ENCODE results near the gene LMNTD2.

LMNTD2 gene

DNA sequence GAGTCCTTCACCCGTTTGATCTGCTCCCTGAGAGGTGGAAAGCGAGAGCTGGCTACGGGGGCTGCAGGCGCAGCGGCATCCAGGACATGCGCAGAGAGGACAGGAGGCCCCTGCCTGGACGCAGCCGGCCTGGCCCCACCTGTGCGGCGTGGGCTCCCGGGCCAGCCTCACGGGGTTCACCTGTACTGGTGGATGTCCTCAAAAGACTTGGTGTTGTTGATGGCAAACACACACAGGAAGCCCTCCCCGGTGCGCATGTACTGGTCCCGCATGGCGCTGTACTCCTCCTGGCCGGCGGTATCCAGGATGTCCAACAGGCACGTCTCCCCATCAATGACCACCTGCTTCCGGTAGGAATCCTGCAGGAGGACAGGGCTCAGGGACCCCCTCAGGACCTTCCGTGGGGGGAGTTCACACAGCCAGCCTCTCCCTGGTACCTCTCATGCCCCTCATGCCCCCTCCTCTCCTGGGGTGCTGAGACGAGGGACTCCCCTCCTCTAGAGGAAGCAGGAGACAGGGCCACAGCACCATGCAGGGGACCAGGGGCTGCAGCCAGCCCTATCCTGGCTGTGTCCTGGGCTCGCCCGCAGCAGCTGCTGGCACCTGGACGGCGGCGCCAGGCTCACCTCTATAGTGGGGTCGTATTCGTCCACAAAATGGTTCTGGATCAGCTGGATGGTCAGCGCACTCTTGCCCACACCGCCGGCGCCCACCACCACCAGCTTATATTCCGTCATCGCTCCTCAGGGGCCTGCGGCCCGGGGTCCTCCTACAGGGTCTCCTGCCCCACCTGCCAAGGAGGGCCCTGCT, 26.7 kb downstream of the LMNTD2 start:
- Histone ChIP-seq H3K9me3 (ENCODE audit: control insufficient read depth, low read length) (no peaks in the 10 kb centered on the region), H3K36me3 (ENCODE audit: control insufficient read depth, insufficient read depth, low read length) (peaks cover 16% of the 10 kb centered on the region), H3K27ac (ENCODE audit: insufficient read depth, low read length, poor library complexity, severe bottlenecking) (no peak overlapping the region), H3K4me1 (ENCODE audit: control insufficient read depth, insufficient read depth, low read length, poor library complexity, severe bottlenecking) (peaks cover 33% of the 10 kb centered on the region), H3K4me3 (ENCODE audit: insufficient read depth, low read depth, low read length, poor library complexity, severe bottlenecking) (no peak overlapping the region), H3K27me3 (replicated peaks; ENCODE audit: control insufficient read depth, insufficient read depth, low read length, poor library complexity, severe bottlenecking) (no peaks in the 10 kb centered on the region)
- DNase-seq: no peak

- Histone ChIP-seq H3K4me1 (ENCODE audit: control insufficient read depth, insufficient read depth, low read length, poor library complexity, severe bottlenecking) (peaks cover 31% of the 10 kb centered on the region), H3K36me3 (ENCODE audit: control insufficient read depth, insufficient read depth, low read length) (peaks cover 16% of the 10 kb centered on the region), H3K27ac (ENCODE audit: insufficient read depth, low read length, poor library complexity, severe bottlenecking) (no peak overlapping the region), H3K9me3 (ENCODE audit: control insufficient read depth, low read length) (no peaks in the 10 kb centered on the region), H3K4me3 (ENCODE audit: insufficient read depth, low read depth, low read length, poor library complexity, severe bottlenecking) (no peak overlapping the region), H3K27me3 (replicated peaks; ENCODE audit: control insufficient read depth, insufficient read depth, low read length, poor library complexity, severe bottlenecking) (no peaks in the 10 kb centered on the region)
- no peak for DNase-seq
Measured at GRCh38 chr11:532986-533585, 27.5 kb downstream of the LMNTD2 start.

- Histone ChIP-seq H3K9me3 (ENCODE audit: control insufficient read depth, low read length) (no peaks in the 10 kb centered on the region), H3K4me3 (ENCODE audit: insufficient read depth, low read depth, low read length, poor library complexity, severe bottlenecking) (no peak overlapping the region), H3K4me1 (ENCODE audit: control insufficient read depth, insufficient read depth, low read length, poor library complexity, severe bottlenecking) (peaks cover 26% of the 10 kb centered on the region), H3K36me3 (ENCODE audit: control insufficient read depth, insufficient read depth, low read length) (peaks cover 16% of the 10 kb centered on the region), H3K27me3 (replicated peaks; ENCODE audit: control insufficient read depth, insufficient read depth, low read length, poor library complexity, severe bottlenecking) (no peaks in the 10 kb centered on the region), H3K27ac (ENCODE audit: insufficient read depth, low read length, poor library complexity, severe bottlenecking) (no peak overlapping the region)
- no peak for DNase-seq
Measured at GRCh38 chr11:532527-532985, 28.0 kb downstream of the LMNTD2 start.

- DNase-seq: no peak
- Histone ChIP-seq H3K27ac (ENCODE audit: insufficient read depth, low read length, poor library complexity, severe bottlenecking) (no peak overlapping the region), H3K4me3 (ENCODE audit: insufficient read depth, low read depth, low read length, poor library complexity, severe bottlenecking) (no peak overlapping the region), H3K9me3 (ENCODE audit: control insufficient read depth, low read length) (no peaks in the 10 kb centered on the region), H3K36me3 (ENCODE audit: control insufficient read depth, insufficient read depth, low read length) (peaks cover 16% of the 10 kb centered on the region), H3K4me1 (ENCODE audit: control insufficient read depth, insufficient read depth, low read length, poor library complexity, severe bottlenecking) (peaks cover 22% of the 10 kb centered on the region), H3K27me3 (replicated peaks; ENCODE audit: control insufficient read depth, insufficient read depth, low read length, poor library complexity, severe bottlenecking) (no peaks in the 10 kb centered on the region)
Measured at GRCh38 chr11:531919-532526, 28.5 kb downstream of the LMNTD2 start.

DNA sequence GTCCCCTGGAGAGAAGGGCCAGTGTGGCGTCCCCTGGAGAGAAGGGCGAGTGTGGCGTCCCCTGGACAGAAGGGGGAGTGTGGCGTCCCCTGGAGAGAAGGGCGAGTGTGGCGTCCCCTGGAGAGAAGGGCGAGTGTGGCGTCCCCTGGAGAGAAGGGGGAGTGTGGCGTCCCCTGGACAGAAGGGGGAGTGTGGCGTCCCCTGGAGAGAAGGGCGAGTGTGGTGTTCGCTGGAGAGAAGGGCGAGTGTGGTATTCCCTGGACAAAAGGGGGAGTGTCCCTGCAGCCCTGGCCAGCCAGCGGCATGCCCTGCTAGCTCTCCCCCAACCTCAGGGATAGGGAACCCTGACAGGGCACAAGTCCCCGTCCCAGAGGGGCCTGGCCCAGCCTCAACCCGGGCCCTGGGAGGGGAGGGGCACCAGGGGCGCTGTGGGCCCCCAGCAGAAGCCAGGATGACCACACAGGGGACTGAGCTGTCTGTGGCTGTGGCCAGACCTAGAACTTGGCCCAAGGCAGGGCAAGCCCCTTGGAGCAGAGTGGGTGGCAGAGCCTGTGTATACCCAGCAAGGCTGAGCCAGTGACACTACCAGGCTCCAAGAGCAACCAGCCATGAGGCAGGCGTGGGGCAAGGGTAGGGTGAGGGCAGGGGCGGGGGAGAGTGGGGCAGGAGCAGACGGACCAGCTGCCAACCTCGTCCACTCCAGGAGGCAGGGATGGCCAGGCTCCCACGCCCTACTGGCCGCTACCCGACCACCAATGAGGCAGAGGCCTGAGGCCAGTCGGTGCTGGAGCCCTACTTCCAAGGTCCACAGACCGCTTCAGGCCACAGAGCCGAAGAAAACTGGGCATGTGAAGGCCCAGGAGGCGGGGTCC, 29.3 kb downstream of the LMNTD2 start:
- peaks cover 15% of the 10 kb centered on the region for H3K4me1 ChIP-seq (ENCODE audit: control insufficient read depth, insufficient read depth, low read length, poor library complexity, severe bottlenecking)
- no peak overlapping the region for H3K27ac ChIP-seq (ENCODE audit: insufficient read depth, low read length, poor library complexity, severe bottlenecking)

DNA sequence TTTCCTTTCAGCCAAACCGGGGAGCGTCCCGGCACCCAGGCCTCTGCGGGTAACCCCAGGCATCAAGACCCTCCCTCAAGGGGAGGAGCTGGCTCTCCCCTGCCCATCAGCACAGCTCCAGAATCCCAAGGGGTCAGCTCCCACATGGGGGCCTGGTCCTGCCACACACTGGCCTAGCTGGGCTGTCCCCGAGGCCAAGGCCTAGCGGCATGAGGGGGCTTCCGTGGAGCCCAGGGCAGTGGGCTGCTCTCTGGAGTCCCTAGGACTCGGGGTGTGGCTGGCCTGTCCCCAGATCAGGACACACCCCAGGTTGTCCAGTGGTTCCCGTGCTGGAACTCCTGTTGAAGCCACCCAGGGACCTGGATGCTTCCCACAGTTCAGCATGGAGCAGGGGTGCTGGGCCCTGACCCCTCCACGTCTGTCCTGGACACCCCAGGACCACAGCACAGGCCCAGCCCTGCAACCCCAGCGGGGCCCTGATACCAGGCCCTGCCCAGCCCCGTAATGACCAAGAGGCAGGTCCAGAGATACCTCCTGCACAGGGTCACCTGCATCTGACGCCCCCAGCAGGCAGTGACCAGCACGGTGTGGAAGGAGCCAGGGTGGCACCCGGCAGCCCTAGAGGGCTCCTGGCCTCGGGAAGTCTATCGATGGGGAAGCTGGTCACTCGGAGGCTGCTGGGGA, 30.7 kb downstream of the LMNTD2 start:
- no peaks in the 10 kb centered on the region for H3K9me3 ChIP-seq (ENCODE audit: control insufficient read depth, low read length)
- H3K4me3 ChIP-seq (ENCODE audit: insufficient read depth, low read depth, low read length, poor library complexity, severe bottlenecking): no peak overlapping the region
- H3K4me1 ChIP-seq (ENCODE audit: control insufficient read depth, insufficient read depth, low read length, poor library complexity, severe bottlenecking): peaks cover 12% of the 10 kb centered on the region
- DNase-seq: no peak
- no peaks in the 10 kb centered on the region for H3K27me3 ChIP-seq (replicated peaks; ENCODE audit: control insufficient read depth, insufficient read depth, low read length, poor library complexity, severe bottlenecking)
- H3K27ac ChIP-seq (ENCODE audit: insufficient read depth, low read length, poor library complexity, severe bottlenecking): no peak overlapping the region
- H3K36me3 ChIP-seq (ENCODE audit: control insufficient read depth, insufficient read depth, low read length): peaks cover 16% of the 10 kb centered on the region

More for the DNA sequence above, 29.3 kb downstream of the LMNTD2 start:
- Histone ChIP-seq H3K9me3 (ENCODE audit: control insufficient read depth, low read length) (no peaks in the 10 kb centered on the region), H3K36me3 (ENCODE audit: control insufficient read depth, insufficient read depth, low read length) (peaks cover 16% of the 10 kb centered on the region), H3K27me3 (replicated peaks; ENCODE audit: control insufficient read depth, insufficient read depth, low read length, poor library complexity, severe bottlenecking) (no peaks in the 10 kb centered on the region), H3K4me3 (ENCODE audit: insufficient read depth, low read depth, low read length, poor library complexity, severe bottlenecking) (no peak overlapping the region)
- no peak for DNase-seq

DNA sequence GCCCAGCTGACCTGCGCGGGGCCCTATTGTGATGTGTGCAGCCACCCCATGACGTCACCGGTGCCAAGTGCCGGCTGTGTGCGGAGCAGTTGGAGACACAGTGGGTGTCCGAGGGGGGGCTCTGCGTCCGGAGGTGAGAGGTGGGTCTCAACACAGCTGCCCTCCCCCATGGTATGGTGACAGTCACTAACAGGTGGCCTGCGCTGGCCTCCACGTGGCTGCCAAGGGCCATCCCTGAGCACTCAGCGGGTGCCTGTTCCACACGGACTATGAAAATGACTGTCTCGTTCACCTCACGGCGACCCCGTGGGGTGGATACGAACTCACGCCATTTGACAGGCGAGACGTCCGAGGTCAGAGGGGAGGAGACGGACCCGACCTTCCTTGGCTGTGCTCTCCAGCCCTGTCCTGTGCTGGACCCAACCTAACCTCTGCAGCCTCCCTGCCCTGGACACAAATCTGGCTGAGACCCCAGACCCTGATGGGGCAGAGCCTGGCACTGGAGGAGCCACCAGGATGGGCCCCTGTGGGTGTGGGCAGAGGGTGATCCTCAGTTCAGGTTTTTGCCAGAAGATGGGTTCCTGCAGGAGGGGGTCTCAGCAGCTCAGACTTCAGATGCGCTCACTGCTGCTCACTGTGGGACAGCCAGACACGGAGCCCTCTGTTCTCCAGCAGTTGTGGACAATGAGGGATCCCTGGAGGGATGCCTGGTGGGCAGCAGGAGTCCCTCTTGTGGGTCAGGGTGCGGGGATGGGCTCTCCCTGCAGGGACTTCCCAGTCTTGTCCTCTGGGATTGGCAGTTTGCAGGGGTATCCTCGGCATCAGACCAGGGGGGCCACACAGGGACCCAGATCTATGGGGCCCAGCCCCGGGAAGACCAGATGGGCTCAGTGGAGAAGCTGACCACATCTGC, 31.5 kb downstream of the LMNTD2 start:
- Histone ChIP-seq H3K36me3 (ENCODE audit: control insufficient read depth, insufficient read depth, low read length) (peaks cover 16% of the 10 kb centered on the region), H3K4me1 (ENCODE audit: control insufficient read depth, insufficient read depth, low read length, poor library complexity, severe bottlenecking) (peaks cover 5% of the 10 kb centered on the region), H3K4me3 (ENCODE audit: insufficient read depth, low read depth, low read length, poor library complexity, severe bottlenecking) (no peak overlapping the region), H3K27me3 (replicated peaks; ENCODE audit: control insufficient read depth, insufficient read depth, low read length, poor library complexity, severe bottlenecking) (no peaks in the 10 kb centered on the region), H3K9me3 (ENCODE audit: control insufficient read depth, low read length) (no peaks in the 10 kb centered on the region), H3K27ac (ENCODE audit: insufficient read depth, low read length, poor library complexity, severe bottlenecking) (no peak overlapping the region)
- DNase-seq: no peak

- no peaks in the 10 kb centered on the region for H3K9me3 ChIP-seq (ENCODE audit: control insufficient read depth, low read length)
- no peaks in the 10 kb centered on the region for H3K4me1 ChIP-seq (ENCODE audit: control insufficient read depth, insufficient read depth, low read length, poor library complexity, severe bottlenecking)
- H3K4me3 ChIP-seq (ENCODE audit: insufficient read depth, low read depth, low read length, poor library complexity, severe bottlenecking): no peak overlapping the region
- DNase-seq: no peak
- no peak overlapping the region for H3K27ac ChIP-seq (ENCODE audit: insufficient read depth, low read length, poor library complexity, severe bottlenecking)
- H3K36me3 ChIP-seq (ENCODE audit: control insufficient read depth, insufficient read depth, low read length): peaks cover 16% of the 10 kb centered on the region
- no peaks in the 10 kb centered on the region for H3K27me3 ChIP-seq (replicated peaks; ENCODE audit: control insufficient read depth, insufficient read depth, low read length, poor library complexity, severe bottlenecking)
Measured at GRCh38 chr11:528166-528814, 32.2 kb downstream of the LMNTD2 start.
